Hepatocyte (in vitro differentiated cells): Measurements from ENCODE around the gene RCCD1.

ENCODE experiments used
- CTCF ChIP-seq: fragments of 200-600 bp; sonication (generic); IDR thresholded peaks from 2 replicates; pipeline ENCODE4 v1.5.1; 2016; ENCODE audit warnings: antibody characterized with exemption, mild to moderate bottlenecking; ENCODE audit not compliant: poor library complexity
- EZH2 ChIP-seq: fragments of 200-600 bp; sonication (generic); IDR thresholded peaks from 2 replicates; pipeline ENCODE4 v1.6.1; 2016; ENCODE audit warnings: antibody characterized with exemption, mild to moderate bottlenecking, borderline replicate concordance
- EZH2phosphoT487 ChIP-seq: fragments of 200-600 bp; sonication (generic); IDR thresholded peaks from one replicate; pipeline ENCODE4 v1.6.1; 2018; ENCODE audit warnings: antibody characterized with exemption, mild to moderate bottlenecking, low read depth, moderate library complexity; ENCODE audit not compliant: unreplicated experiment, severe bottlenecking

GRCh38 chr15:90910441-90911301 is 44.0 kb upstream of the RCCD1 start:
- TF ChIP-seq CTCF (no peak), EZH2 (no peak), EZH2phosphoT487 (no peak)
